Measurements from ENCODE around the gene SPG7. TPM values are rescaled to one million over a fixed set of nuclear protein-coding genes. Genes with fewer than 3 reads are reported as not detected.

Gene SPG7
- total RNA-seq, 6 experiments from 2014 or later: 44.0 to 70.5 (median 57.0) TPM

DNA sequence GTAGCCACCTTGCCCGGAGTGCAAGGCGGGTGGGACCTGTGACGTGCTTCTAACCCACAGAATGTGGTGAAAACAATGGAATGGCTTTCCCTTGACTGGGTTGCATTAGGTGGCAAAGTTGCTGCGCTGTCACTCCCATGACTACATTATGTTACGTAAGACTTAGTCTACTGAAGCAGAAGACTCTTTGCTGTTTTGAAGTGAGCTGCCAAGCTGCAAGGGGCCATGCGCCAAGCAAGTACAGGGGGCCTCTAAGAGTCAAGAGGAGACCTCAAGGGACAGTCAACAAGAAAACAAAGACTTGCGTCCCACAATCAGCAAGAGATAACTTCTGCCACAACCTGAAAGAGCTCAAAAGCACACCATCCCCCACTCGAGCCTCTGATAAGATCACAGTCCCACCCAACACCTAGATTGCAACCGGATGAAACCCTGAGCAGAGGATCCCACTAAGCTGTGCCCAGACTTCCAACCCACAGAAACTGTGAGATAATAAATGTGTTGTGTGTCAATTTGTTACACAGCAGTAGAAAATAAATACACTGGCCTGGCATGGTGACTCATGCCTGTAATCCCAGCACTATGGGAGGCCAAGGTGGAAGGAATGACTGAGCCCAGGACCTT, 34.3 kb upstream of the SPG7 start:
- intact Hi-C loops (cut with DNase I): no loop called here
- Histone ChIP-seq H3K4me3 (no peak overlapping the region), H3K27me3 (no peaks in the 10 kb centered on the region), H3K36me3 (no peaks in the 10 kb centered on the region), H3K27ac (no peak overlapping the region), H3K9me3 (no peaks in the 10 kb centered on the region), H3K4me1 (peaks cover 0 to 60% (median 28%) of the 10 kb centered on the region in 4 donors)
- 40% methylated on average over 6 of the region's 9 CpGs for WGBS (ENCODE audit: insufficient coverage, low coverage, low lambda C conversion rate, missing lambda C conversion rate)
- TF ChIP-seq, protein P1, sequence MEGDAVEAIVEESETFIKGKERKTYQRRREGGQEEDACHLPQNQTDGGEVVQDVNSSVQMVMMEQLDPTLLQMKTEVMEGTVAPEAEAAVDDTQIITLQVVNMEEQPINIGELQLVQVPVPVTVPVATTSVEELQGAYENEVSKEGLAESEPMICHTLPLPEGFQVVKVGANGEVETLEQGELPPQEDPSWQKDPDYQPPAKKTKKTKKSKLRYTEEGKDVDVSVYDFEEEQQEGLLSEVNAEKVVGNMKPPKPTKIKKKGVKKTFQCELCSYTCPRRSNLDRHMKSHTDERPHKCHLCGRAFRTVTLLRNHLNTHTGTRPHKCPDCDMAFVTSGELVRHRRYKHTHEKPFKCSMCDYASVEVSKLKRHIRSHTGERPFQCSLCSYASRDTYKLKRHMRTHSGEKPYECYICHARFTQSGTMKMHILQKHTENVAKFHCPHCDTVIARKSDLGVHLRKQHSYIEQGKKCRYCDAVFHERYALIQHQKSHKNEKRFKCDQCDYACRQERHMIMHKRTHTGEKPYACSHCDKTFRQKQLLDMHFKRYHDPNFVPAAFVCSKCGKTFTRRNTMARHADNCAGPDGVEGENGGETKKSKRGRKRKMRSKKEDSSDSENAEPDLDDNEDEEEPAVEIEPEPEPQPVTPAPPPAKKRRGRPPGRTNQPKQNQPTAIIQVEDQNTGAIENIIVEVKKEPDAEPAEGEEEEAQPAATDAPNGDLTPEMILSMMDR (IDR thresholded peaks at IDR 0.05): no peak
- TF ChIP-seq POLR2A (IDR thresholded peaks at IDR 0.05): no peak
- DNase-seq: no peak
- peak in 3 of 4 donors; percentile 18 to 33 (median 20) for ATAC-seq

DNA sequence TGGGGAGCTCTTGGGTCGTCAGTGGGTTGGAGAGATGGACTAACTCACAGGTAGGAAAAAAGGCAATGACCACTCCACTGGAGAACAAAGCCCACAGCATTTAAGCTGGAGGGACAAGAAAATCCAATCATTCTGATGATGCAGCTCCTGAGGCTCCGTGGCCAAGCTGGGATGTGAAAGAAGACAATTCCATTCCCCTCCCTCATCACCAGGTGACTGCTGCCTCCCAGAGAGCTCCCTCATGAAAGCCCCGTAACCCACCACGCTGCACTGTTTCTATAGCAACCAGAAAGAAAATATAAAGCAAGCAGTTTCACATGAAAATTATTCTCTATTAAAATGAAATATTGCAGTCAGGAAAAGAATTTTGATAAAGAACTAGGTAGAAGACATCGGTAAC, 33.1 kb upstream of the SPG7 start:
- Histone ChIP-seq H3K4me1 (peaks cover 0 to 64% (median 27%) of the 10 kb centered on the region in 4 donors), H3K27ac (no peak overlapping the region), H3K4me3 (no peak overlapping the region), H3K36me3 (no peaks in the 10 kb centered on the region), H3K27me3 (no peaks in the 10 kb centered on the region), H3K9me3 (no peaks in the 10 kb centered on the region)
- TF ChIP-seq POLR2A (IDR thresholded peaks at IDR 0.05): no peak
- TF ChIP-seq, protein P1 (IDR thresholded peaks at IDR 0.05): no peak
- WGBS (ENCODE audit: insufficient coverage, low coverage, low lambda C conversion rate, missing lambda C conversion rate): 82% methylated on average over 4 of the region's 5 CpGs
- no peak for ATAC-seq
- no peak for DNase-seq
- intact Hi-C loops (cut with DNase I): no loop called here

DNA sequence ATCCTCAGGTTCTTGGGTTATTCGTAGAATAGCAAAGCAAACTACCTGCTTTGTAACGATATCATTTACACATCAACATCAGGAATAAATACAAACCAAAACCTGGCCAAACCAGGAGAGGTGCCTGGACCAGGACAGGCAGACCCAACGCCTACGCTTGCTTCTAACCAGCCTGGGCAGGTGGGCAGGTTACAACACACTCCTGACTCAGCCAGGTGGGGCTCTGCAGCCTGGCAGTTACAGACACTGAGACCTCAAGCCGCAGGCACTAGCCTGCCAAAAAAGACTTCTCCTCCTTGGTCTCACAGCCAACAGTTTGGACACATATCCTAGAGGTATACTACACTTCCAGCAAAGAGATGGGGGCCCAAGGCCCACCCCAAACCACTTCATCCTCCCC, 31.8 kb upstream of the SPG7 start:
- H3K27ac ChIP-seq: no peak overlapping the region
- H3K36me3 ChIP-seq: no peaks in the 10 kb centered on the region
- H3K9me3 ChIP-seq: no peaks in the 10 kb centered on the region
- no peak overlapping the region for H3K4me3 ChIP-seq
- peak in 2 of 3 donors; percentile 65 to 66 for DNase-seq
- peak; percentile 40 to 75 (median 62) for ATAC-seq
- peaks cover 0 to 53% (median 23%) of the 10 kb centered on the region in 4 donors for H3K4me1 ChIP-seq
- no peaks in the 10 kb centered on the region for H3K27me3 ChIP-seq
- intact Hi-C loops (cut with DNase I): no loop called here
- no peak for TF ChIP-seq POLR2A (IDR thresholded peaks at IDR 0.05)
- TF ChIP-seq, protein P1 (IDR thresholded peaks at IDR 0.05): no peak
- 36% methylated on average over 4 of the region's 5 CpGs for WGBS (ENCODE audit: insufficient coverage, low coverage, low lambda C conversion rate, missing lambda C conversion rate)

DNA sequence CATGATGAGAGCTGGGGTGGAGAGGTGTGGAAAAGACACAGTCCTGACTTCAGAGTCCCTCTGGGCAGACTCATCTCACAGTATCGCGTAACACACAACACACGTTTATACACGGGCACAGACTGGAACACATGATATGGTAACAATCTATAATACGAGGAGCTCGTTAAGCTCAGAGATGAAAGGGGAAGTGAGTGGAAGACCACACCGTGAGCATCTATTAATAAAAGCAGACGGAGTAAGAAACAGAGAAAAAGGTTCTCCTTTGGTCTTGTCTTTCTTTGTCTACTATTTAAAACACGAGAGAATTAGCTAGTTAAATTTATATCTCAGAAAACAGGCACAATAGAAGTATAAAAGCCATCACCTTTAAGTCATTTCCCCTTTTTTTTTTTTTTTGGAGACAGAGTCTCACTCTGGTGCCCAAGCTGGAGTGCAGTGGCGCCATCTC, 31.4 kb upstream of the SPG7 start:
- Histone ChIP-seq H3K4me3 (no peak overlapping the region), H3K9me3 (no peaks in the 10 kb centered on the region), H3K4me1 (peaks cover 0 to 53% (median 21%) of the 10 kb centered on the region in 4 donors), H3K36me3 (no peaks in the 10 kb centered on the region), H3K27me3 (no peaks in the 10 kb centered on the region), H3K27ac (no peak overlapping the region)
- no peak for TF ChIP-seq POLR2A (IDR thresholded peaks at IDR 0.05)
- TF ChIP-seq, protein P1 (IDR thresholded peaks at IDR 0.05): no peak
- intact Hi-C loops (cut with DNase I): no loop called here
- ATAC-seq: no peak
- DNase-seq: no peak
- WGBS (ENCODE audit: insufficient coverage, low coverage, low lambda C conversion rate, missing lambda C conversion rate): 53% methylated on average over 10 of the region's 10 CpGs

All from right lobe of liver (tissue), 6 donors.